GM18511 (cell line): ENCODE results near the gene KL.

Experiments
- ATAC-seq: cut with Tn5 transposase; IDR thresholded peaks from one replicate; pipeline ENCODE4 v1.9.1; 2021; ENCODE audit warnings: mild to moderate bottlenecking, moderate library complexity; ENCODE audit not compliant: unreplicated experiment

Gene KL

DNA sequence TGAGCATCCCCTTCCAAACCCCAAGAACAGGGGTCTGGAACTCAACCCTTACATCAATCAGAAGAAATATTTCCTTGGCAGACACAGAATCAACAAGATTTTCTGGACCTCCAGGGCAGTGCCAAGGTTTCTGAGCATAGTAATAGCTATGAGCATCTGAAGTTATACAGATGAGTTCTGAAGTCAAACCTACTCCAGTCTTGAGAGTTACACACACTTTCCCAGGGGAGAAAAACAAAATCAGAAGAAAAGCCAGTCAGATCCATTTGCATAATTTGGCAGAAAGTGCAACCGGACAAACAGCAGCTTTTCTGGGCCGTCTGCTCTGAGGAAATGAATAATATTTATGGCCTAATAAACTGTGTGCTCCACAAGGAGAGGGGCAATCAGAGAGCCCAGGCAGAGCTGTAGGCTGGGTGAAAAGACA, 93.1 kb downstream of the KL start:
- no peak for ATAC-seq

DNA sequence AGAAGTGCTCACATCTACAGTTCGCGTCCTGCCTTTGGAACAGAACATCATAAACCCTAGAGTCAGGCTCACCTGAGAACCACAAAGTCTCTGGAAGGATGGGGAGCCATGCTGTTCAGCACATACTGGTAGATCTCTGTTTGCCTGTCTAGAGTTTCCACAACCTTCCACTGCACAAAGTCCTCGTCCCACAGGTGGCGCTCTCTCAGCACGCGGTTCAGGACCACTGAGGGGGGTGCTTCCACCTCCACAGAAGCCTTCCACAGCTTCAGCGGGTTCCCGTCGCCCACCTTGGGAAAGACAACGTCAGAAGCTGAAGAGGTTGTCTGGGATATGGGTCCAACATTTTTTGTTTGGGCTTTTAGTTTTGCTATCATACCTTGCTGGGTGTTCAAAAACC, 93.6 kb downstream of the KL start:
- no peak for ATAC-seq

DNA sequence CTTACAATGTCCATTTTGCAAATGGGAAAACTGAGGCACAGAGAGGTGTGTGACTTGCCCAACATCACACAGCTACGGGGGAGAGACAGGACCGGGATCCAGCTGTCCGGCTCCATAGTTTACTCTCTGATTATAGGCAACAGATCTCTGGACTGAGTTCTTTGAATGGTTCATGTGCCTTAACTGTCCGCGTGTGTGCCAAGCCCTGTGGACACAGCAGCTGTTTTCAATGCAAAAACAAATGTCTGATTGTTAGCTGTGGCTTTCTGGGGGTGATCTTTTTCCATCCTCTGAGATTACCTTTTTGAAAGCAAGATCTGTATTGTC, 94.1 kb downstream of the KL start:
- ATAC-seq, result peak; percentile 7

DNA sequence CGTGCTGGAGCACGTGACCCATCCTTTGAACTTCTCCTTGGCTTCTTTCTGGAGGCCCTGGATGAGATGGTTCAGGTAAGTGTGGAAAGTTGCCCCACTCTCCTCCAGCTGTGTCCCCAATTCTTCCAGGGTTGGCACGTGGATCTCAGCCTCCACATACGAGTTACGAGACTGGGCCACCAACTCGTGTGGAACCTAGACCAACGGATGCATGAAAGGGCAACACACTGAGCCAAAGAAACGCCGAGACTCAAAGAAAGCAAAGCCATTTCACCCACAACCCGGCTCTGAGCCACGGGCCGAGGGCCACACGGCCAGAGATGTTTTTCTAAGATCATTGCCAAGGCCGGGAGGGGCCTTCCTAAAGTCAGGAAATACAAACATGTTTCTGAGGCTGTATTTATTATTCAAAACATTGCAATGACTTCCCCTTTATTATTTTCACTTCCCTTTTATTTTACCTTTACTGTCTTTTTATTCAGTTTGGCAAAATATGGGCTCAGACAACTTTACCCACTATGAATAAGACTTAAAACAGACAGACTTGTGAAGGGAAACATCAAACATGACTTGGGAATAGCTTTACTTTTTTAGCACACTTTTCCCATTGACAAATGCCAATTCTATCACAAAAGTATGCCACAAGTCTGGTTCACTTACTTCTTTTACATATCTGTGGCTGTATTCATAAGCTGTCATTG, 94.6 kb downstream of the KL start:
- ATAC-seq, result peak; percentile 62

DNA sequence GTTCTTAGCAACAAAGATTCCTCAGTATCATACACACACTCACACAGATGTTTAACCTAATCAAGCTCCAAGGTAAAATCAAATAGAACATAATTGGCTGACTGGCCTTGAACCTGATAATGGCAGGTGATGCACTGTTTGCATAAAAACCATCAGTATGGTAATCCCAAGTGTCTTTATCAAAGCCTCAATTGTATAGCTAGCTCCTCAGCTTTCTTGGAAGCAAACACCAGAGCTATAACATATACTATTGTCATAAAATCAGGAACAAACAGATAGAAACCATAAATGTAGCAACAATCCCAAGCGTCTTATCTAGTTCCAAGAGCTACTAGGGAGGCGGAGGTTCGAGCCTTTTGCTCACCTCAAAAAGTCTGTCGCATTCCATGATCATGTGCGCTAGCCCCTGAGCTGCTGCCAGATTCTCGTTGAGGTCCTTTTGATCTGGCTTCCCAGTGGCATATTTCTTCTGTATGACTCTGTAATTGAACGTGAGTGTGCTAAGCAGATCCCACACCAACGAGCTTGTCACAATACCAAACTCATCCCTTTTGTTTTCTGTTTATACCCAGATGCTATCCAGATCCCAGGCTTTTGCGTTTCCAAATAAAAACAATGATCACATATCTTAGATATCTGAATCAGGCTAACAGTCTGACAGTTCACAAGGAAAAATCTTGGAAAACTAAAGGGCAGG, 95.3 kb downstream of the KL start:
- ATAC-seq, result peak; percentile 14

DNA sequence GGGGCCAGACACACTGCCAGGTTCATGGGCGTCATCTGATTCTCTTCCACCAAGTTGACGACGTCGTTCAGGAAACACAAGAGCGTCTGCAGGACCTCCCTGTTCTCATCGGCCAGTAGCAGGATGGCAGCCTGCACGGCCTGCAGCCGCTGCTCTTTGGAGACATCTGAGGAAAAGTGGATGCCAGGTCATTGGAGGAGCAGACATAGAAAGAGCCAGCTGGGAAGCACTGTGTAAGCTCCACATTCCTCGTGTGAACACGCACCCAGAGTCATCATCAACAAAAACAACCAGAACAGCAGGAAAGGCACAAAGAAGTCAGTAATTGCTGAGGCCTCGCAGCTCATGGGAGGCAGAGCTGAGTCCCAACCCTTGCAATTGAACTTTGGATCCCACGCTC, 96.5 kb downstream of the KL start:
- no peak for ATAC-seq

DNA sequence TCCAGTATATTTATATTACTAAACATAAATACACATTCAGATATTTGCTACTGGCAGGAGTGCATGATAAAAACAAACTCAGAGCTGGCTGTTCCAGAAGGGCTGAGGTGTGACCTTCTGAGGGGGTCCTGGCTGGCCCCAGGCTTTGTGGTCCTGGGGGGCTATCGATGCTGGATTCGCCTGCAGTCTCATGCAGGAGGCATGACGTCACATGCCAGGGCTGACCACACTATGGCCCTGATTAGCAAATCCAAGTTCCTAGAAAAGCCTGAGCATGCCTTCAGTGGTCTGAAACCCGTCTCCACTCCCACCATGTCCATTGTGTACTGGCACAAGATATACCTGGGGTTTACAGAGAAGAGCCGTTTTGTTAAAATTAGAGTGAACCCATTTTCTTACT, 97.9 kb downstream of the KL start:
- ATAC-seq, result no peak

DNA sequence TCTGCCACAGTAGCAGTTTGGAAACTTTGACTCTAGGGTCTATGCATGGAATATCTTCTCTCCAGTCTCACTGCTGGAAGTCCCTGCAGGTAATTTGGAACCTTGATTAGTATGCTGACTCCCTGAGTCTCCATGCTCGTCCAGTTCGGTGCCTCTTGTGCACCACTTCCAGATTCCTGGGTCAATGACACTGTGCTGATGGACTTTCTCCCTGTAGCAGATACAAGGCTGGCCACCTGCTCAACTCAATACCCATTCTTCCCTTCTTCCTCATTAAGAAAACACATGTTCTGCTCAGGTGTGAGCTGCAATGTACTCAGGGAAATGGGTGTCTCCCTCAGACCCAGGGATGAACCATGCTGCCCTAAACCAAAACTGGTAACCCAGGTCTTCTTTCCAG, 99.1 kb downstream of the KL start:
- no peak for ATAC-seq
